HL-60 (cell line): ENCODE data around the gene TBC1D24.

ENCODE experiments used
- CTCF ChIP-seq: IDR thresholded peaks from one replicate; pipeline ENCODE4 v1.5.1; 2011; ENCODE audit warnings: low read length, control low read depth, inconsistent platforms; ENCODE audit not compliant: insufficient read depth
- TF ChIP-seq, protein P1 (sequence below): IDR thresholded peaks from 2 replicates; pipeline ENCODE4 v1.6.1; 2012; ENCODE audit warnings: low read depth; ENCODE audit not compliant: insufficient replicate concordance

DNA sequence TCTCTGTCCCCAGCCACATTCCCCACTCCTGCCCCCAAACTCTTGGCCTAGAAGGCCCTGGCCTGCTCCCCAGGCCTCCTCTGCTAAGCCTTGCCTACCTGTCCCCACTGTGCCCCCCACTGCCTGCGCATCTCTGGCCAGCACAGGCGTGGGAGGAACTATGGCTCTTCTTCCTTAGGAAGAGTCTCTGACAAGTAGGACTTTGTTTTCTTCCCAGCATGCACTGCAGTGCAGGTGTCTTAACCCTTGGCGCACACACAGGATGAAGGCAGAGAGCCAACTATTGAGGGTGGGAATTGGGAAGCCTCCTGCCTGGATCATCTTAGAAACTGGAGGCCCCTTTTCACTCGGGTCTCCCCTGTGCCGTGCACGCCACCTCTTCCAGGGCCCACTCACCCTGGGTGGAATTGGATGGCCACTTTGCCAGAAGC lies 48.9 kb downstream of the TBC1D24 start:
- no peak for TF ChIP-seq CTCF
- TF ChIP-seq, protein P1, sequence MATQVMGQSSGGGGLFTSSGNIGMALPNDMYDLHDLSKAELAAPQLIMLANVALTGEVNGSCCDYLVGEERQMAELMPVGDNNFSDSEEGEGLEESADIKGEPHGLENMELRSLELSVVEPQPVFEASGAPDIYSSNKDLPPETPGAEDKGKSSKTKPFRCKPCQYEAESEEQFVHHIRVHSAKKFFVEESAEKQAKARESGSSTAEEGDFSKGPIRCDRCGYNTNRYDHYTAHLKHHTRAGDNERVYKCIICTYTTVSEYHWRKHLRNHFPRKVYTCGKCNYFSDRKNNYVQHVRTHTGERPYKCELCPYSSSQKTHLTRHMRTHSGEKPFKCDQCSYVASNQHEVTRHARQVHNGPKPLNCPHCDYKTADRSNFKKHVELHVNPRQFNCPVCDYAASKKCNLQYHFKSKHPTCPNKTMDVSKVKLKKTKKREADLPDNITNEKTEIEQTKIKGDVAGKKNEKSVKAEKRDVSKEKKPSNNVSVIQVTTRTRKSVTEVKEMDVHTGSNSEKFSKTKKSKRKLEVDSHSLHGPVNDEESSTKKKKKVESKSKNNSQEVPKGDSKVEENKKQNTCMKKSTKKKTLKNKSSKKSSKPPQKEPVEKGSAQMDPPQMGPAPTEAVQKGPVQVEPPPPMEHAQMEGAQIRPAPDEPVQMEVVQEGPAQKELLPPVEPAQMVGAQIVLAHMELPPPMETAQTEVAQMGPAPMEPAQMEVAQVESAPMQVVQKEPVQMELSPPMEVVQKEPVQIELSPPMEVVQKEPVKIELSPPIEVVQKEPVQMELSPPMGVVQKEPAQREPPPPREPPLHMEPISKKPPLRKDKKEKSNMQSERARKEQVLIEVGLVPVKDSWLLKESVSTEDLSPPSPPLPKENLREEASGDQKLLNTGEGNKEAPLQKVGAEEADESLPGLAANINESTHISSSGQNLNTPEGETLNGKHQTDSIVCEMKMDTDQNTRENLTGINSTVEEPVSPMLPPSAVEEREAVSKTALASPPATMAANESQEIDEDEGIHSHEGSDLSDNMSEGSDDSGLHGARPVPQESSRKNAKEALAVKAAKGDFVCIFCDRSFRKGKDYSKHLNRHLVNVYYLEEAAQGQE: no peak
